Posterior cingulate gyrus (tissue), 11 donors: ENCODE data around the gene INPPL1.

Source experiments
- DNase-seq, 10 donors: peaks; one replicate each; pipeline versions ENCODE4 v3.0.0 to v3.0.0-alpha.2; 2020 to 2021; ENCODE audit warnings: mixed read lengths in 3 of 10
- intact Hi-C: fragments of 100-400 bp; cut with DNase I; formaldehyde crosslinking; loops from one replicate; pipeline ENCODE4 v1.15.1; 2023

The INPPL1 gene

GRCh38 chr11:72216638-72217037 is 7.9 kb upstream of the INPPL1 start, which contains the start of gene FOLR2:
FOLR2 (plus strand) TSS chr11:72216794; CDS start chr11:72218585, 1,791 bp downstream.
- intact Hi-C loops: no loop called here
- peak in 1 of 10 donors; percentile 49 for DNase-seq

- no peak for DNase-seq
- intact Hi-C loops: no loop called here
These were observed 6.7 kb upstream of the INPPL1 start for GRCh38 chr11:72217841-72218240.

GRCh38 chr11:72218251-72218745 is 6.3 kb upstream of the INPPL1 start:
- intact Hi-C loops: no loop called here
- DNase-seq: peak in 1 of 10 donors; percentile 26

GRCh38 chr11:72220696-72221363 is 3.7 kb upstream of the INPPL1 start:
- intact Hi-C loops: loop anchor here (10.0 kb wide), 2 partner anchors 106 to 194 kb away; partner anchors contain the start of gene ANAPC15
- peak in 1 of 10 donors; percentile 70 for DNase-seq

- peak in 1 of 10 donors; percentile 81 for DNase-seq
- intact Hi-C loops: loop anchor here (10.0 kb wide), 2 partner anchors 107 to 193 kb away; partner anchors contain the start of gene ANAPC15
These were observed 3.0 kb upstream of the INPPL1 start for GRCh38 chr11:72221386-72222075.

- DNase-seq: peak in 1 of 10 donors; percentile 69
- intact Hi-C loops: loop anchor here (10.0 kb wide), 2 partner anchors 107 to 193 kb away; partner anchors contain the start of gene ANAPC15
These were observed 2.3 kb upstream of the INPPL1 start for GRCh38 chr11:72222106-72222891.

GRCh38 chr11:72222907-72223614 is 1.5 kb upstream of the INPPL1 start:
- DNase-seq: peak; percentile 70 to 97 (median 86)
- intact Hi-C loops: loop anchor here (10.0 kb wide), 2 partner anchors 108 to 192 kb away; partner anchors contain the start of gene ANAPC15

- peak in 5 of 10 donors; percentile 30 to 91 (median 61) for DNase-seq
- intact Hi-C loops: loop anchor here (10.0 kb wide), 2 partner anchors 109 to 191 kb away; partner anchors contain the start of gene ANAPC15
These were observed 678 bp upstream of the INPPL1 start for GRCh38 chr11:72223615-72224563.

GRCh38 chr11:72225411-72225951 is 914 bp downstream of the INPPL1 start:
- DNase-seq: peak in 1 of 10 donors; percentile 79
- intact Hi-C loops: loop anchor here (10.0 kb wide), 2 partner anchors 111 to 189 kb away; partner anchors contain the start of gene ANAPC15

GRCh38 chr11:72226701-72227100 is 2.1 kb downstream of the INPPL1 start:
- DNase-seq: no peak
- intact Hi-C loops: loop anchor here (10.0 kb wide), 2 partner anchors 112 to 188 kb away; partner anchors contain the start of gene ANAPC15

- intact Hi-C loops: loop anchor here (10.0 kb wide), 2 partner anchors 113 to 187 kb away; partner anchors contain the start of gene ANAPC15
- peak in 2 of 10 donors; percentile 42 to 75 for DNase-seq
These were observed 3.0 kb downstream of the INPPL1 start for GRCh38 chr11:72227316-72228228.

- intact Hi-C loops: loop anchor here (10.0 kb wide), 2 partner anchors 114 to 186 kb away; partner anchors contain the start of gene ANAPC15
- DNase-seq: peak in 2 of 10 donors; percentile 52 to 67
These were observed 3.8 kb downstream of the INPPL1 start for GRCh38 chr11:72228229-72228843.

- intact Hi-C loops: loop anchor here (10.0 kb wide), 2 partner anchors 114 to 186 kb away; partner anchors contain the start of gene ANAPC15
- DNase-seq: no peak
These were observed 4.3 kb downstream of the INPPL1 start for GRCh38 chr11:72228844-72229231.

GRCh38 chr11:72229336-72229924 is 4.9 kb downstream of the INPPL1 start:
- peak in 2 of 10 donors; percentile 24 to 50 for DNase-seq
- intact Hi-C loops: loop anchor here (10.0 kb wide), 2 partner anchors 115 to 185 kb away; partner anchors contain the start of gene ANAPC15

GRCh38 chr11:72229925-72230763 is 5.6 kb downstream of the INPPL1 start:
- intact Hi-C loops: loop anchor here (10.0 kb wide), 2 partner anchors 115 to 185 kb away; partner anchors contain the start of gene ANAPC15
- DNase-seq: peak in 1 of 10 donors; percentile 67
